Osteocyte (in vitro differentiated cells): ENCODE data around the gene LRRTM3. TPM values are rescaled to one million over a fixed set of nuclear protein-coding genes. Genes with fewer than 3 reads are reported as not detected.

Experiments
- DNase-seq: peaks from one replicate; pipeline ENCODE4 v3.0.0; 2021; ENCODE audit warnings: mixed read lengths; ENCODE audit not compliant: unreplicated experiment; ENCODE audit errors: extremely low spot score
- H3K27ac Mint-ChIP-seq: one replicate; pipeline ENCODE4 v1.8.0; 2021; ENCODE audit warnings: mild to moderate bottlenecking, mixed read lengths; ENCODE audit not compliant: unreplicated experiment
- H3K27me3 Mint-ChIP-seq: one replicate; pipeline ENCODE4 v1.8.0; 2021; ENCODE audit warnings: mixed read lengths; ENCODE audit not compliant: unreplicated experiment
- H3K36me3 Mint-ChIP-seq: one replicate; pipeline ENCODE4 v1.8.0; 2021; ENCODE audit warnings: mixed read lengths; ENCODE audit not compliant: unreplicated experiment
- H3K4me1 Mint-ChIP-seq: one replicate; pipeline ENCODE4 v1.8.0; 2021; ENCODE audit warnings: mixed read lengths; ENCODE audit not compliant: unreplicated experiment
- H3K4me3 Mint-ChIP-seq: one replicate; pipeline ENCODE4 v1.8.0; 2021; ENCODE audit warnings: mild to moderate bottlenecking, moderate library complexity, mixed read lengths; ENCODE audit not compliant: unreplicated experiment
- H3K9me3 Mint-ChIP-seq: one replicate; pipeline ENCODE4 v1.8.0; 2021; ENCODE audit warnings: mixed read lengths; ENCODE audit not compliant: unreplicated experiment
- total RNA-seq: library from RNA; stranded (reverse); gene quantifications from 2 replicates; pipeline ENCODE4 v1.2.1, GENCODE V29; 2021
- TF ChIP-seq, protein P1 (sequence below): fragments of 200-600 bp; sonication (generic); IDR thresholded peaks from 2 replicates; pipeline ENCODE4 v1.5.0; 2021; ENCODE audit warnings: antibody characterized with exemption, mild to moderate bottlenecking, moderate library complexity

The LRRTM3 gene
- total RNA-seq, 1 donor from 2014 or later, result 0.21 TPM

DNA sequence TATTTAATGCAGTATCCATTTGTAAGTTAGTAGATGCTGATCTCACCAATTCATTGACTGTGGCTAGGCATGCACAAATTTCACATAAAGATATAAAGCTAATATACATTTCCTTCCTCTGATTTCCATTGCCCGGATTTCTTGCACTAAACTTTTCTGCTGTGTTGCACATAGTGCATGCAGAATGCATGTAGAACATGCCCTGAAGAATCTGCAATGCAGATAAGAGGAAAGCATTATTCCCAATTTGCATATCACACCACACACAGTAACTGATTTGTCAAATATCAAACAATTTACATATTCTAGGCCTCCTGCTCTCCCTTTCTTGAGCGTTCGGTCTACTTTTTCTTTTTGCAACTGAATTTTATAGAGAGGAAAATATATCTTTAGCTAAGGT lies 124.2 kb downstream of the LRRTM3 start:
- no peaks in the 10 kb centered on the region for H3K36me3 Mint-ChIP-seq
- peaks cover 7% of the 10 kb centered on the region for H3K27me3 Mint-ChIP-seq
- no peak overlapping the region for H3K4me3 Mint-ChIP-seq
- TF ChIP-seq, protein P1, sequence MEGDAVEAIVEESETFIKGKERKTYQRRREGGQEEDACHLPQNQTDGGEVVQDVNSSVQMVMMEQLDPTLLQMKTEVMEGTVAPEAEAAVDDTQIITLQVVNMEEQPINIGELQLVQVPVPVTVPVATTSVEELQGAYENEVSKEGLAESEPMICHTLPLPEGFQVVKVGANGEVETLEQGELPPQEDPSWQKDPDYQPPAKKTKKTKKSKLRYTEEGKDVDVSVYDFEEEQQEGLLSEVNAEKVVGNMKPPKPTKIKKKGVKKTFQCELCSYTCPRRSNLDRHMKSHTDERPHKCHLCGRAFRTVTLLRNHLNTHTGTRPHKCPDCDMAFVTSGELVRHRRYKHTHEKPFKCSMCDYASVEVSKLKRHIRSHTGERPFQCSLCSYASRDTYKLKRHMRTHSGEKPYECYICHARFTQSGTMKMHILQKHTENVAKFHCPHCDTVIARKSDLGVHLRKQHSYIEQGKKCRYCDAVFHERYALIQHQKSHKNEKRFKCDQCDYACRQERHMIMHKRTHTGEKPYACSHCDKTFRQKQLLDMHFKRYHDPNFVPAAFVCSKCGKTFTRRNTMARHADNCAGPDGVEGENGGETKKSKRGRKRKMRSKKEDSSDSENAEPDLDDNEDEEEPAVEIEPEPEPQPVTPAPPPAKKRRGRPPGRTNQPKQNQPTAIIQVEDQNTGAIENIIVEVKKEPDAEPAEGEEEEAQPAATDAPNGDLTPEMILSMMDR, result no peak
- H3K27ac Mint-ChIP-seq, result no peak overlapping the region
- DNase-seq, result no peak
- no peaks in the 10 kb centered on the region for H3K4me1 Mint-ChIP-seq
- no peaks in the 10 kb centered on the region for H3K9me3 Mint-ChIP-seq

DNA sequence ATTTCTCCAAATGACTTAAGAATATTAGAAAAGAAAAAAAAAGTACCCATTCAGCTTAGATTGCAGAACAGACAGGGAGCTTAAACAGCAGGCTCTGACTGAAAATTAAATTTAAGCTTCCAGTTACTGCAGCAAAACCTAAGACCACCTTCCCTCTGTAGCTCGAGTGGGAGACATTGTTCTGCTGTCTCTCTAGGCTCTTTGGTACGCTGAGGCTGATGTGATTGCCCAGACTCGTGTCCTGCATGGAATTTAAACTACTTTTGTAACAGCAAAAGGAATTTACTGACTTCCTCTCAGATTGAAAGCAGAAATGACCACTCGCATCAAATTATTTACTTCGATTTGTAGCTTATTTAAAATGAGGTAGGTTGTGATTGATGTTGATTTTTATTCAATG lies 124.6 kb downstream of the LRRTM3 start:
- Mint-ChIP-seq H3K4me1 (no peaks in the 10 kb centered on the region), H3K27me3 (peaks cover 7% of the 10 kb centered on the region), H3K4me3 (no peak overlapping the region), H3K9me3 (no peaks in the 10 kb centered on the region), H3K36me3 (no peaks in the 10 kb centered on the region), H3K27ac (no peak overlapping the region)
- TF ChIP-seq, protein P1, result no peak
- DNase-seq, result no peak

DNA sequence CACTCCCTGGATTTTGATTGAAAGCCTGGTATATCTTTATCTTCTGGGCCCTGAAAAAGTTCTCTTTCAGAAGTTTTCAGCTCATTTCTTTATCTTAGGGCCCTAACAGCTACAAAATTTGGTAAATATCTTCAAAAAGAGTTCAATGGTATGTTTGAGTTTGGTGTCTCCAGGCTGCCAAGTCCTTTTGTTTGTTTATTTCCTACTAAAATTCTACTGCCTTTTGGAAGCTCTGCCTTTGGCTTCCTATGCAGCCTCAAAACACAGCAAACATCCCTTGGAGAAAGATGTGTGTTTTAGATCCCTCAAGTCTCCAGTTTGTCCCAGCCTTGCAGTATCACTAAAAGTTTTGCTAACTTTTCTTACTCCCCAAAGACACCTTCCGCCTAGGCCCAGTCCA lies 146.8 kb downstream of the LRRTM3 start:
- no peak for DNase-seq
- H3K36me3 Mint-ChIP-seq, result no peaks in the 10 kb centered on the region
- H3K27me3 Mint-ChIP-seq, result peaks cover 26% of the 10 kb centered on the region
- H3K27ac Mint-ChIP-seq, result no peak overlapping the region
- H3K9me3 Mint-ChIP-seq, result no peaks in the 10 kb centered on the region
- no peaks in the 10 kb centered on the region for H3K4me1 Mint-ChIP-seq
- H3K4me3 Mint-ChIP-seq, result no peak overlapping the region
- TF ChIP-seq, protein P1, result no peak

DNA sequence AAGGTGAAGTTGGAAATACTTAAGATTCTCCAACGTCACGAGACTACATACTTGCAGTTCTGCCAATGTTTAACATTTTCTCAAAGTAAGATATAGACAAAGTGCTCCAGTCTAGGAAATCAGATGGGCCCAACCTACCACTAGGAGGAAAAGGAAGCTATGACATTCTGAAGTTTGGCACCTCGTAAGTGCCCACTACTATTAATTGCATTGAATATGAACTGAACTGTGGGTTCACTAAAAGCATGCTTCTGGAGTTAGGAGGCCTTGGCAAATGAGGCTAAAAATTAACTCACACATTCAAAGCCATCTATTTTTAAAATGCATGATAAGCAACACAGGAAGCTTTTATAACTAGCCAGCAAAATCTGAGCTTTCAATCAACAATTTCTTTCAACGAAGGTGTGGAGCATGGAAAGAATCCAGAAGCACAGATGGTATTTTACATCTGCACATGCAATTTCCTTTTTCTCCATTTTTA lies 149.7 kb downstream of the LRRTM3 start:
- no peaks in the 10 kb centered on the region for H3K9me3 Mint-ChIP-seq
- no peak overlapping the region for H3K4me3 Mint-ChIP-seq
- no peak overlapping the region for H3K27ac Mint-ChIP-seq
- TF ChIP-seq, protein P1, result no peak
- no peaks in the 10 kb centered on the region for H3K36me3 Mint-ChIP-seq
- no peak for DNase-seq
- no peaks in the 10 kb centered on the region for H3K4me1 Mint-ChIP-seq
- peaks cover 21% of the 10 kb centered on the region for H3K27me3 Mint-ChIP-seq

DNA sequence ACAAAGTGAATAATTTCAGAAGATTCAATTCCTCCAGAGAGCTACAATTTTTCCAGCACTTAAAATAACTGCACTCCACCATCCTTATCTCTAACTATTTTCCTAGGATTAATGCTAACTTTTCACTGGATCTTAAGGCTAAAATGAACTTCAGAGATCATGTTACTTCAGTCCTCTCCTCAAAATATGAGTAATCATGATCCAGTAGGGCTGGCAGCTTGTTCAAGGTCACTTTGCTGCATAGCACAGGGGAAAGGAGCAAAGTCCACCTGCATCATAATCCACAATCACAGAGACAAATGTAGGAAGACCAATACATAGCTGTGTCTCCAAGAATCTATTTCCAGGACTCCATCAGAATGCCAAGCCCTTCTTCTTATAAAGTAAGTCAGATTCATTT lies 150.3 kb downstream of the LRRTM3 start:
- Mint-ChIP-seq H3K27me3 (peaks cover 24% of the 10 kb centered on the region), H3K27ac (no peak overlapping the region), H3K4me1 (no peaks in the 10 kb centered on the region), H3K4me3 (no peak overlapping the region), H3K9me3 (no peaks in the 10 kb centered on the region), H3K36me3 (no peaks in the 10 kb centered on the region)
- DNase-seq, result no peak
- TF ChIP-seq, protein P1, result no peak
